ENCODE results near the gene MARK2. TPM values are rescaled to one million over a fixed set of nuclear protein-coding genes. Genes with fewer than 3 reads are reported as not detected.
A peak's percentile ranks its signal among the peaks of the same experiment; 100 is the strongest.

The MARK2 gene
- total and polyA plus RNA-seq, 2 of the 8 experiments (the other 6 are each of a cell fraction or from before 2014, with no cell fraction given), result 19.3 to 58.5 TPM

GRCh38 chr11:63869171-63869591 lies 30.3 kb downstream of the MARK2 start:
- ChIA-PET CTCF (ENCODE audit: partially characterized antibody) (interaction anchor here (1.0 to 2.4 kb wide), 5 partner anchors 24 to 39 kb away, joined by 3 to 33 read pairs (median 4); partner anchors contain the start of gene MARK2), POLR2A (ENCODE audit: partially characterized antibody) (interaction anchor here (1.1 to 1.4 kb wide), 3 partner anchors 10 to 40 kb away, joined by 3 to 4 read pairs (median 4); no protein-coding TSS in a partner anchor)
- H3K56ac ChIP-seq (replicated peaks; ENCODE audit: insufficient read length, low read depth, low read length), result no peak overlapping the region
- H2BK120ac ChIP-seq (replicated peaks; ENCODE audit: low read depth, low read length), result no peak overlapping the region
- H4K5ac ChIP-seq (ENCODE audit: insufficient read length, low read depth, low read length), result no peak overlapping the region
- no peak overlapping the region for H2BK20ac ChIP-seq (ENCODE audit: low read length)
- H3K4me3 ChIP-seq (ENCODE audit: extremely low read depth in 1 of 4, insufficient read depth in 2 of 4, low read depth in 3 of 4, low read length in 4 of 4), result no peak overlapping the region
- no peak overlapping the region for H2AFZ ChIP-seq (ENCODE audit: low read length)
- no peaks in the 10 kb centered on the region for H3K27me3 ChIP-seq (replicated peaks in 1 of 4; ENCODE audit: control insufficient read depth in 3 of 4, extremely low read depth in 1 of 4, insufficient read depth in 3 of 4, low read length in 3 of 4)
- no peaks in the 10 kb centered on the region for H3K23me2 ChIP-seq (ENCODE audit: low read depth, low read length)
- no peaks in the 10 kb centered on the region for H3K36me3 ChIP-seq (ENCODE audit: control insufficient read depth in 2 of 4, insufficient read depth in 4 of 4, low read length in 3 of 4)
- peaks cover 10% of the 10 kb centered on the region for H3K79me1 ChIP-seq (ENCODE audit: low read depth, low read length)
- H2AK5ac ChIP-seq (ENCODE audit: low read depth, low read length), result no peak overlapping the region
- 0 out of 4 replicates have a peak overlapping the region, but pooled peaks of 1 of the 2 experiments have one; percentile 38 for H3K4me2 ChIP-seq (ENCODE audit: insufficient read depth in 1 of 2, low read depth in 2 of 2, low read length in 2 of 2)
- H2BK15ac ChIP-seq (ENCODE audit: low read length), result no peak overlapping the region
- WGBS, 2 experiments (ENCODE audit: extremely low coverage in 1 of 2, insufficient coverage in 1 of 2, insufficient read length in 1 of 2, insufficient replicate concordance in 2 of 2, low coverage in 1 of 2, low lambda C conversion rate in 2 of 2, missing lambda C conversion rate in 1 of 2), result 82% methylated on average over 7 of the region's 7 CpGs; no CpG with 5 or more reads in 1 of the 2 experiments
- peaks cover 4 to 25% (median 8%) of the 10 kb centered on the region in 4 experiments for H3K4me1 ChIP-seq (replicated peaks in 1 of 4; ENCODE audit: control insufficient read depth in 3 of 4, insufficient read depth in 4 of 4, low read length in 3 of 4)
- H3K23ac ChIP-seq (ENCODE audit: insufficient read length), result no peak overlapping the region
- H4K91ac ChIP-seq (replicated peaks; ENCODE audit: insufficient read length, low read length), result no peak overlapping the region
- no peak overlapping the region for H3K27ac ChIP-seq (ENCODE audit: low read depth, low read length)
- FAIRE-seq, result no peak
- no peak for DNase-seq (ENCODE audit: low read depth in 1 of 2, low spot score in 2 of 2)
- no peak overlapping the region for H3K4ac ChIP-seq (replicated peaks; ENCODE audit: insufficient read length, low read depth, low read length)
- H3K79me2 ChIP-seq (ENCODE audit: control insufficient read depth in 1 of 2, insufficient read depth in 2 of 2, low read length in 2 of 2), result peaks cover 9 to 92% of the 10 kb centered on the region in 2 experiments; a peak in 3 of 4 replicates
- H3K18ac ChIP-seq (ENCODE audit: extremely low read depth, low read length), result no peak overlapping the region
- TF ChIP-seq EZH2 (IDR thresholded peaks at IDR 0.05; ENCODE audit: low read depth, low read length, severe bottlenecking), result no peak
- TF ChIP-seq, protein P1, sequence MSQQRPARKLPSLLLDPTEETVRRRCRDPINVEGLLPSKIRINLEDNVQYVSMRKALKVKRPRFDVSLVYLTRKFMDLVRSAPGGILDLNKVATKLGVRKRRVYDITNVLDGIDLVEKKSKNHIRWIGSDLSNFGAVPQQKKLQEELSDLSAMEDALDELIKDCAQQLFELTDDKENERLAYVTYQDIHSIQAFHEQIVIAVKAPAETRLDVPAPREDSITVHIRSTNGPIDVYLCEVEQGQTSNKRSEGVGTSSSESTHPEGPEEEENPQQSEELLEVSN (IDR thresholded peaks at IDR 0.05), result no peak
- TF ChIP-seq TBP (IDR thresholded peaks at IDR 0.05; ENCODE audit: low read depth, low read length), result no peak
- TF ChIP-seq SAP30 (IDR thresholded peaks at IDR 0.05; ENCODE audit: insufficient read depth, insufficient replicate concordance, low read length), result no peak
- no peaks in the 10 kb centered on the region for H3K9me3 ChIP-seq (ENCODE audit: insufficient read depth in 2 of 2, low read depth in 1 of 2, low read length in 1 of 2)
- H3K9ac ChIP-seq (replicated peaks in 1 of 4; ENCODE audit: extremely low read depth in 1 of 4, low read depth in 3 of 4, low read length in 3 of 4), result no peak overlapping the region
- no peak overlapping the region for H4K8ac ChIP-seq (ENCODE audit: extremely low read depth, insufficient read depth, low read length)
- H3K14ac ChIP-seq (ENCODE audit: insufficient read length), result no peak overlapping the region
- H2BK12ac ChIP-seq (ENCODE audit: low read depth, low read length), result no peak overlapping the region
- H4K20me1 ChIP-seq (replicated peaks in 1 of 2; ENCODE audit: control insufficient read depth in 1 of 2, insufficient read depth in 2 of 2, low read length in 2 of 2), result peaks cover 16 to 41% of the 10 kb centered on the region in 2 experiments
- H2BK5ac ChIP-seq (ENCODE audit: low read depth, low read length), result 0 out of 2 replicates have a peak overlapping the region, but pooled peaks have one; percentile 30
